ENCODE data around the gene BICD2. TPM values are rescaled to one million over a fixed set of nuclear protein-coding genes. Genes with fewer than 3 reads are reported as not detected.

BICD2 gene
- total and polyA plus RNA-seq, 2 donors (not counting 1 experiment from before 2014, with no cell fraction given) = 33.2 to 49.5 TPM

DNA sequence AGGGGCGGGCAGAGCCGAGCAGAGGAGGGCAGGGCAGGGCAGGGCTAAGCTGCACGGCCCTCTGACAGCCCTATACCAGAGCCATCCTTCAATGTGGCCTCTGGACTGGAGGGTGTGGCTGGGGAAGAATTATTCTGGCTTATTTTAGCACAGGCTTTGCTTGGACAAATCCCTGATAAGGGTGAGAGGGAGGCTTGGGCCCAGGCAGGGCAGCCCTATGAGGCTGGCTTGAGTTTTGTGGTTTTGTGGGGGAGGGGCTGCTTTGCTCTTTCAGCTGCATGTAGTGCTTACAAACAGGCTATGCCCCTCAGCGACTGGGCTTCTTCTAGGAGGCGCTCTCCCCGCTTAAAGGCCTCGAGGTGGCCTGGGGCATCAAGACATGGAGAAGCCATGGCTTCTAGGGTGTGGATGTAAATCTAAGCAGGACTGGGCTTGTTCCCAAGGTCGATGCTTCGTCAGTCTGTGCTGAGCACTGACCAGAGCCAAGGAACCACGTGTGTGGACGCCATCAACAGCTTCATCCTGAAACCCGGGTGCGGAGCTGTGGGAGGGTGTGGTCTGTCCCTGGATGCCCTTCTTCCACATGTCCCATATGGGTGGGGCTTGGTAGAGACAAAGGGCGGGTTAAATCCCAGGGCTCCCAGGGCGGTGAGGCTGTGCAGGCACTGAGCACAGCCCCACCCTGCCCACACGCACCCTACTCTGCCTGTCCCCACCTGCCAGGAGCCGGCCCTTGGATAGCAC is 49.0 kb downstream of the BICD2 start:
- DNase-seq (no peak), ATAC-seq (ENCODE audit: low read depth) (no peak)
- H3K27ac ChIP-seq (ENCODE audit: low read length in 2 of 2) = no peak overlapping the region
- H3K4me2 ChIP-seq (replicated peaks; ENCODE audit: low read depth, low read length, poor library complexity, severe bottlenecking) = no peak overlapping the region
- H3K9ac ChIP-seq (ENCODE audit: low read length) = no peak overlapping the region
- ChIA-PET CTCF (interaction anchor here (0.9 to 10.2 kb wide), 10 partner anchors 12 to 97 kb away, joined by 3 to 203 read pairs (median 6); partner anchors contain the start of gene BICD2), POLR2A (no interaction called here)
- H3K4me1 ChIP-seq (ENCODE audit: control insufficient read depth in 2 of 2, insufficient read depth in 2 of 2, low read length in 2 of 2) = peaks cover 28 to 63% of the 10 kb centered on the region in 2 donors
- WGBS (ENCODE audit: insufficient coverage) = 97% methylated on average over 10 of the region's 17 CpGs
- Mint-ChIP-seq H3K4me1 (peaks cover 49% of the 10 kb centered on the region), H3K27ac (no peak overlapping the region), H3K9me3 (ENCODE audit: insufficient read depth) (no peaks in the 10 kb centered on the region), H3K27me3 (no peaks in the 10 kb centered on the region), H3K4me3 (no peak overlapping the region)
- no peaks in the 10 kb centered on the region for H3K9me3 ChIP-seq (ENCODE audit: control extremely low read depth in 1 of 3, control insufficient read depth in 2 of 3, insufficient read depth in 1 of 3, low read length in 2 of 3)
- TF ChIP-seq, protein P1, sequence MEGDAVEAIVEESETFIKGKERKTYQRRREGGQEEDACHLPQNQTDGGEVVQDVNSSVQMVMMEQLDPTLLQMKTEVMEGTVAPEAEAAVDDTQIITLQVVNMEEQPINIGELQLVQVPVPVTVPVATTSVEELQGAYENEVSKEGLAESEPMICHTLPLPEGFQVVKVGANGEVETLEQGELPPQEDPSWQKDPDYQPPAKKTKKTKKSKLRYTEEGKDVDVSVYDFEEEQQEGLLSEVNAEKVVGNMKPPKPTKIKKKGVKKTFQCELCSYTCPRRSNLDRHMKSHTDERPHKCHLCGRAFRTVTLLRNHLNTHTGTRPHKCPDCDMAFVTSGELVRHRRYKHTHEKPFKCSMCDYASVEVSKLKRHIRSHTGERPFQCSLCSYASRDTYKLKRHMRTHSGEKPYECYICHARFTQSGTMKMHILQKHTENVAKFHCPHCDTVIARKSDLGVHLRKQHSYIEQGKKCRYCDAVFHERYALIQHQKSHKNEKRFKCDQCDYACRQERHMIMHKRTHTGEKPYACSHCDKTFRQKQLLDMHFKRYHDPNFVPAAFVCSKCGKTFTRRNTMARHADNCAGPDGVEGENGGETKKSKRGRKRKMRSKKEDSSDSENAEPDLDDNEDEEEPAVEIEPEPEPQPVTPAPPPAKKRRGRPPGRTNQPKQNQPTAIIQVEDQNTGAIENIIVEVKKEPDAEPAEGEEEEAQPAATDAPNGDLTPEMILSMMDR (IDR thresholded peaks at IDR 0.05) = no peak
- TF ChIP-seq EZH2 (IDR thresholded peaks at IDR 0.05; ENCODE audit: borderline replicate concordance, insufficient read depth, low read depth, low read length, poor library complexity, severe bottlenecking) = no peak
- H3K27me3 ChIP-seq (replicated peaks in 1 of 4; ENCODE audit: control extremely low read depth in 1 of 4, control insufficient read depth in 3 of 4, insufficient read depth in 4 of 4, low read length in 3 of 4) = no peaks in the 10 kb centered on the region
- H3K79me2 ChIP-seq (ENCODE audit: control insufficient read depth, insufficient read depth, low read length) = peaks cover 66% of the 10 kb centered on the region
- H3K36me3 ChIP-seq (replicated peaks in 1 of 2; ENCODE audit: control extremely low read depth in 1 of 2, control insufficient read depth in 1 of 2, extremely low read depth in 1 of 2, insufficient read depth in 2 of 2, low read length in 1 of 2) = peaks cover 0 to 85% of the 10 kb centered on the region in 2 experiments
- intact Hi-C loops (cut with micrococcal nuclease) = loop anchor here (1.0 to 2.0 kb wide), 2 partner anchors 49 to 75 kb away; partner anchors contain the start of gene BICD2
- no peak overlapping the region for H2AFZ ChIP-seq (ENCODE audit: insufficient read depth, low read depth, low read length, poor library complexity, severe bottlenecking)
- peaks cover 45% of the 10 kb centered on the region for H4K20me1 ChIP-seq (ENCODE audit: control insufficient read depth, insufficient read depth, low read length, poor library complexity, severe bottlenecking)
- H3K4me3 ChIP-seq (ENCODE audit: control extremely low read depth in 1 of 5, extremely low read depth in 1 of 5, insufficient read depth in 1 of 5, low read depth in 2 of 5, low read length in 4 of 5) = no peak overlapping the region
